ENCODE data around the gene ESRRB. TPM values are rescaled to one million over a fixed set of nuclear protein-coding genes. Genes with fewer than 3 reads are reported as not detected.

ESRRB gene
- total and polyA plus RNA-seq, 2 experiments from 2014 or later = 6.6 to 11.0 TPM

DNA sequence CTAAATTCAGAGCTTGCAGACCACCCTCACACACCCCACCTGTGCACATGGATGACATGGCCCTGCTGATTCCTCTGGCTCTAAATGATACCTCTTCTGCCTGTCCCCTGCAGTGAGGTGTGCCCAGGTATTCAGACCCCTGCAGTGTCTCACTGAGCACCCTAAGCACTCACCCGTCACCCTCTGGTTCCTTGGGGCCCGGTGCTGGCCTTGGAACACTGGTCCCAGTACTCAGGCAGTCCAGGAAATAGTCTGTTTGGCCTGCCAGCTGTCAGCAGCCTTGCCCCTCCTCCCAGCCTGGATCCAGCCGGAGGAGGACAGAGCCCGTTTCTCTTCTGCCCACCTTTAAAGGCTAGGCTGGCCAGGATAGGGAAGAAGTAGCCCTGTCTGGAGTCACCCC, 44.9 kb downstream of the ESRRB start:
- H3K4me1 ChIP-seq (ENCODE audit: low read depth) = no peaks in the 10 kb centered on the region
- H3K36me3 ChIP-seq = no peaks in the 10 kb centered on the region
- H3K27me3 ChIP-seq = no peaks in the 10 kb centered on the region
- H3K9me3 ChIP-seq (ENCODE audit: low read depth) = no peaks in the 10 kb centered on the region
- H3K27ac ChIP-seq = no peak overlapping the region
- H3K4me3 ChIP-seq = no peak overlapping the region
- DNase-seq (ENCODE audit: low read depth in 1 of 2, low spot score in 1 of 2) = no peak
- TF ChIP-seq, protein P1, sequence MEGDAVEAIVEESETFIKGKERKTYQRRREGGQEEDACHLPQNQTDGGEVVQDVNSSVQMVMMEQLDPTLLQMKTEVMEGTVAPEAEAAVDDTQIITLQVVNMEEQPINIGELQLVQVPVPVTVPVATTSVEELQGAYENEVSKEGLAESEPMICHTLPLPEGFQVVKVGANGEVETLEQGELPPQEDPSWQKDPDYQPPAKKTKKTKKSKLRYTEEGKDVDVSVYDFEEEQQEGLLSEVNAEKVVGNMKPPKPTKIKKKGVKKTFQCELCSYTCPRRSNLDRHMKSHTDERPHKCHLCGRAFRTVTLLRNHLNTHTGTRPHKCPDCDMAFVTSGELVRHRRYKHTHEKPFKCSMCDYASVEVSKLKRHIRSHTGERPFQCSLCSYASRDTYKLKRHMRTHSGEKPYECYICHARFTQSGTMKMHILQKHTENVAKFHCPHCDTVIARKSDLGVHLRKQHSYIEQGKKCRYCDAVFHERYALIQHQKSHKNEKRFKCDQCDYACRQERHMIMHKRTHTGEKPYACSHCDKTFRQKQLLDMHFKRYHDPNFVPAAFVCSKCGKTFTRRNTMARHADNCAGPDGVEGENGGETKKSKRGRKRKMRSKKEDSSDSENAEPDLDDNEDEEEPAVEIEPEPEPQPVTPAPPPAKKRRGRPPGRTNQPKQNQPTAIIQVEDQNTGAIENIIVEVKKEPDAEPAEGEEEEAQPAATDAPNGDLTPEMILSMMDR (IDR thresholded peaks at IDR 0.05; ENCODE audit: low read depth, low read length) = no peak

DNA sequence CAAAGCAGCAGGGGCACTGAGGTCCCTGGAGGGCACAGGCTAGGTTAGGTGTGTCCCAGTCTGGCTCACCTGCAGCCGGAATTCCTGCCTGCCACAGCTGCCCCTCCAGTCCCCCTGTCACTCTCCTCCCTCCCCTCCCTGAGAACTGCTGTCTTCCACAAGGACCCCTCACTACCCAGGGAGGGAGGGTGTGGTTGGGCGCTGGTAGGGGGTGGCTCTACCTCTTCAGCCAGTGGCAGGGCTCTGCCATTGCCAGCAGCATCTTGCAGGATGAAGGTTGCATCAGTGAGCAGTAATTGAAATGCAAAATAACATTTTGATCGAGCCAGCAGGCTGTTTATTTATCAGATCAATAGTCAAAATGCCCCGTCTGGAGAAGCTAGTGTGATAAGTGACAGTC, 45.7 kb downstream of the ESRRB start:
- Histone ChIP-seq H3K27me3 (no peaks in the 10 kb centered on the region), H3K27ac (no peak overlapping the region), H3K36me3 (no peaks in the 10 kb centered on the region), H3K9me3 (ENCODE audit: low read depth) (no peaks in the 10 kb centered on the region), H3K4me3 (no peak overlapping the region), H3K4me1 (ENCODE audit: low read depth) (no peaks in the 10 kb centered on the region)
- no peak for DNase-seq (ENCODE audit: low read depth in 1 of 2, low spot score in 1 of 2)
- TF ChIP-seq, protein P1 (IDR thresholded peaks at IDR 0.05; ENCODE audit: low read depth, low read length) = no peak

DNA sequence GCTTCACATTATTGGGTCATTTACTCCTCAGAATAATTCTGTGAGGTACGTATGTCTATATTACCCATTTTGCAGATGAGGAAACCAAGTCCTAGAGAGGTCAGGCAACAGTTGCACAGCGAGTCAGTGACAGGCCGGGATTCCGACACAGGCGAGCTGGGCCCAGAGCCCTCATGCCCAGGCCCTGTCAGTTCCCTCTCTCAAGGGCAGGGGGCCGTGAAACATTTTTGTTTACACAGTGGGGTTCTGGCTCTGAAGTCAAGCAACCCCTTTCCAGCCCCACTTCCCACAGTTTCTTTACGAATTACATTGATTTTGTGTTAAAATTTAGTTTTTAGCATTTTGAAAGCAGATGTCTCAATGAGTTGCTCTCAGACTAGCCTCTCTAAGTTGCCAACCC, 46.7 kb downstream of the ESRRB start:
- TF ChIP-seq, protein P1 (IDR thresholded peaks at IDR 0.05; ENCODE audit: low read depth, low read length) = no peak
- no peaks in the 10 kb centered on the region for H3K27me3 ChIP-seq
- no peaks in the 10 kb centered on the region for H3K9me3 ChIP-seq (ENCODE audit: low read depth)
- no peaks in the 10 kb centered on the region for H3K36me3 ChIP-seq
- DNase-seq (ENCODE audit: low read depth in 1 of 2, low spot score in 1 of 2) = no peak
- H3K4me3 ChIP-seq = no peak overlapping the region
- H3K27ac ChIP-seq = no peak overlapping the region
- H3K4me1 ChIP-seq (ENCODE audit: low read depth) = no peaks in the 10 kb centered on the region

DNA sequence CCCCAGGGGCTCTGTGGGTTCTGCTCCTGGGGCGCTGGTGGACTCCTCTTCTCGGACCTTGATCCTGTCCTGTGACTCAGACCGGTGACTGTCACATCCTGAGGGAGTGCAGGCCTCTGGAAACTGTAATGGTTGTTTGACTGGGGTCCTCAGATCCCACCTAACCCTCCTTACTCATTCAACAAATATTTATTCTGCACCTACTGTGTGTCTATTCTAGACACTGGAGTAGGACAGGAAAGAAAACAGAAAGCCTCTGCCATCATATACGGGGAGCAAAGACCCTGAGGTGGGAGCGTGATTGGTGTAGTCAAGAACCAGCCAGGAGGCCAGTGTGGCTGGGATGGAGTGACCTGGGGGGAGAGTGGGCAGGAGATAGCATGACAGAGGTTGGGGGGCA, 47.6 kb downstream of the ESRRB start:
- H3K4me3 ChIP-seq = no peak overlapping the region
- no peak overlapping the region for H3K27ac ChIP-seq
- H3K36me3 ChIP-seq = no peaks in the 10 kb centered on the region

DNA sequence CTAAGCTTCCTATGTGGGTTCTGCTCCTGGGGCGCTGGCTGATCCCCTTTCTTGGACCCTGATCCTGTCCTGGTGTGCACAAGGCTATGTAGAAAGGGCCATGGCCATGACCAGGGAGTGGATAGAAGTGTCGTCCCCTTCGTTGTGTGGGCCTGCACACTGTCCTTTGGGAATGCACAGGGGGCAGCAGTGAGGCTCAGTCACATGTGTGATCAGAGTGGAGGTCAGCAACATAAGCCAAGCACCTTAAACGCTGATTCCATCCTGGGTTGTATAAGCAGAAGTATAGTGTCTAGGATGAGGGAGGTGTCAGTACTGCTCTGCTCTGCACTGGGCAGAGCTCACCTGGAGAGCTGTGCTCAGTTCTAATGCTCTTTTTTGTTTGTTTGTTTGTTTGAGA, 48.4 kb downstream of the ESRRB start:
- H3K4me3 ChIP-seq = no peak overlapping the region
- no peaks in the 10 kb centered on the region for H3K4me1 ChIP-seq (ENCODE audit: low read depth)
- no peak overlapping the region for H3K27ac ChIP-seq
- TF ChIP-seq, protein P1 (IDR thresholded peaks at IDR 0.05; ENCODE audit: low read depth, low read length) = no peak
- DNase-seq (ENCODE audit: low read depth in 1 of 2, low spot score in 1 of 2) = no peak
- H3K9me3 ChIP-seq (ENCODE audit: low read depth) = no peaks in the 10 kb centered on the region
- H3K27me3 ChIP-seq = no peaks in the 10 kb centered on the region
- H3K36me3 ChIP-seq = no peaks in the 10 kb centered on the region

More for the DNA sequence above, 47.6 kb downstream of the ESRRB start:
- Histone ChIP-seq H3K9me3 (ENCODE audit: low read depth) (no peaks in the 10 kb centered on the region), H3K27me3 (no peaks in the 10 kb centered on the region), H3K4me1 (ENCODE audit: low read depth) (no peaks in the 10 kb centered on the region)
- TF ChIP-seq, protein P1 (IDR thresholded peaks at IDR 0.05; ENCODE audit: low read depth, low read length) = no peak
- no peak for DNase-seq (ENCODE audit: low read depth in 1 of 2, low spot score in 1 of 2)
